Globus pallidus (tissue), 1 donor: Measurements from ENCODE around the gene EXT2.

Experiments
- DNase-seq: peaks from one replicate; pipeline ENCODE4 v3.0.0-alpha.2; 2015; ENCODE audit warnings: low spot score

Gene EXT2

DNA sequence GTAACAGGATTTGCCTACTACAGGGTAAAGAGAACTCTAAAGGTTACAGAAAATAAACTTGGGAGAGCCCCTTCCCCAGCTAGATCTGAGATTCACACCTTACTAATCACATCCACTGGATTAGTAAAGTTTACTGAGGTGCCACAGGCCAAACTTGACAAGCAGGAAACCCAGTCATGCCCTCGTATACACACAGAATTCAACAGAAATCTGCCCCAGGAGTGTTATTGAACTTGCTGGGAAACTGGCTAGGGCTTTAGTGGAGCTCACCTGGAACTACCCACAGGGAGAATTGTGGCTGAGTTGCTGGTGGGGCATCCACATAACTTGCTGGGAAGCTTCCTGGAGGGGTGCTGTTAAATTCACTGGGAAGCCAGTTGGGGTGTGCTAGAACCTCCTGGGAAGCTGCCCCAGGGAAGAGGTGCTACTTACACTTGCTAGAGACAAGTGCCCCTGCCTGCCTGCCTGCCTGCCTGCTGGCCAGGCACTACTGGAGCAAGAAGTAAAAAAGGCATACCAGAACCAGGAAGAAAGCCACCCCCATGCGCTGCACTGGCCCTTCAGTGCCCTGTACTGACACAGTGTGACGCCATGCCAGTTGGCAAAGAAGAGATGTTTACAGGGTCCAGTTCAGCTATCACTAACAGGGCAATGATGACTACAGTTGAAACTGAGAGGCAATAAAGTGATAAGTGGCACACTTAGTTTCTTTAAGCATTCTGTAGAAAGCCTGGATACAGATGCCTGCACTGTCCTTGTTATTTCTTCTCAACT, 108.0 kb downstream of the EXT2 start:
- DNase-seq: no peak

DNA sequence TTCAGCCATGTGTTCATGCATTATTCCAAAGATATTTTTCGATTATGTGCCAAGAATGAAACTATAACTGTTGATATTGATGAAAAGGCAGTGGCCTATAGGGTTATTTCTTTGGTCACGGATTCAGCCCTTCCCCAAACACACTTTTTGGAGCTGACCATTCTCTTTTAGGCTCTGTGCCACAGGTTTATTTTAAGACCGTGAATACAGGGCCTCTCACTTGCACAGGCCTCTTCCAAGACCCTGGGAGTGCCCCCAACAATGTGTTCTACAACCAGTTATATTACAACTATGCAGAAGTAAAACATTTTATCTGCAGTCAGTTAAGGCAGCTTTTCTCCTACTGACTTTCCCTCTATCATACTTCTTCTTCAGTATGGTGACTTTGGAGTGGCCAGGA, 109.9 kb downstream of the EXT2 start:
- DNase-seq: no peak

DNA sequence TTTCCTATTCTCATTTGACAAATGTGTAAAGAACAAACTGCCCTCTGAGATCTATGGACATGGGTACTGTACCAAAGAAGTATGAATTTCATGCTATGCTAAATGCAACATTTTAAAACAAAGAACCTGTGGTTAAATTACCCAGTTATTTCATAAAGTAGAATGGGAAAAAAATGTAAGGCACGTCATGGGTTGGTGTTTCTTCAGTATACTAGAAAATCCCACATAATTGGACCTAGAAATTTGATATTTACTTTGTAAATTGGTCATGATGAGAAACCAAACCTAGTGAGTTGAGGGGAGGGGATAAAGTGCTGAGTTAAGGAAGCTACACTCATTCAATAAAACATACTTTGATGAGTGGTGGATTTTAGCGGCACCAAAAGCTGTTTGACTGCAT, 110.4 kb downstream of the EXT2 start:
- DNase-seq: no peak

DNA sequence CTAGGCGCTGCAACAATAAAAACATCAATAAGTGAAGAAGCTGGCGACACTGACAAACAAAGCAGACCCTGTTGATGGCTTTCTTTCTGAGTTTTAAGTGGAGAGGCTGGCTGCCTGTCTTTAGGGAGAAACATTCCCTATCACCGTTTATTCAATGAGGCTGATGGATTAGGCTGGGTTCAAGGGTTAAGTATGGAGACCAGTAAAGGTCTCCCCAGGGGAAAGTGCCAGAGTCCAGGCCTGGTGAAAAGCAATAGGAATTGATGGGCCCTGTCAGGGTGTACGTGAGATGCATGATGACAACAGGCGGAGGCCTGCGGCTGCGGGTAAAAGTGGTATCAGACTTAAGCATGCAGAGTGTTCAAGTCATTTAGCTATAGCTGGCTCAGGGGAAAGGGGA, 111.8 kb downstream of the EXT2 start:
- DNase-seq: no peak

DNA sequence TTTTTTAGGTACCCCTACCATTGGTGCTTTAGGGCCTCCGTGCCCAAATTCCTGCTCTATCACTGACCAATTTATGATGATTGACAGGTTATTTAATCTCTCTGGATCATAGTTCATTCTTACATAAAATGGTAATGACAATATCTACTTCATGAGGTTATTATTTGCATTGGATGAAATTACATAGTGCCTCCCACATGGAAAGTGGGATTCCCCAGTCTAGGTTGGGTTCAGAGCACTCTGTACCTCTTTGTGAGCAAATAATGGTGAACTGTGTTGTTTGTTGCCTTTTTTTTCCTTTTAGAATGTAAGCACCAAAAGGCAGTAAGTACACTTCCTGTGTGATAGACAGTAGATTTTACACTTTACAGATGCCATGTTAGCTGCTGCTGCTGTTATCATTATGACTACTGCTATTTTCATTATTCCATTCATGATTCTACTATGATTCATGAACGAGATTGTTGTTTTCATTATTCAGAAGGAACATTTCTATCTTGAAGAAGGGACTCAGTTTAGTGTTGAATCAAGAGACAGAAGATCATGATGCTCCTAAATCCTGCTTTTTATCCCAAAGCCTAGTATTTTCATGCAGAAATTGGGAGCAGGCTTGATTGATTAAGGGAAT, 113.6 kb downstream of the EXT2 start:
- DNase-seq: no peak

DNA sequence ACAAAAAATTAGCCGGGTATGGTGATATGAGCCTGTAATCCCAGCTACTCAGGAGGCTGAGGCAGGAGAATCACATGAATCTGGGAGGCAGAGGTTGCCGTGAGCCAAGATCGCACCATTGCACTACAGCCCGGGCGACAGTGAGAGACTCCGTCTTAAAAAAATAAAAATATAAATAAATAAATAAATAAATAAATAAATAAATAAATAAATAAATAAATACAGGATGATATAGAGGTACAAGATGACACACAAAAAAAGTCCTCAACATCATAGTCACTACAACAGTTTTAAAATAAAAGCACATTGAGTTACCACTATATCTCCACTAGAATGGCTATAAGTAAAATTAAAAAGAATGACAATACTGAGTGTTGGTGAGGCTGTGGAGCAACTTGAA, 116.7 kb downstream of the EXT2 start:
- no peak for DNase-seq

DNA sequence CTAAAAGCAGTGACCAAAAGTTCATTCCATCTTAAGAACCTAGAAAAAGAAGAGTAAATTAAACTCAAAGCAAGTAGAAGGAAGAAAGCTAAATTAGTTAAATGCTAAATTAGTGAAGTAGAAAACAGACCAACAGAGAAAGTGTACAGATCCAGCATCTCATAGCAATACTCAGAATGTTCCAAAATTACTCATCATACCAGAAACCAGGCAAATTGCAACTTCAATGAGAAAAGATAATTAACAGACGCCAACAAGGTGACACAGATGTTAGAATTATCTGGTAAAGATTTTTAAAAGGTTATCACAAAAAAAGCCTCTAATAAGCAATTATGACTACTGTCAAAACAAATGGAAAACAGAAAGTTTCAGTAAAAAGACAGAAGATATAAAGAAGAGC, 117.7 kb downstream of the EXT2 start:
- no peak for DNase-seq

DNA sequence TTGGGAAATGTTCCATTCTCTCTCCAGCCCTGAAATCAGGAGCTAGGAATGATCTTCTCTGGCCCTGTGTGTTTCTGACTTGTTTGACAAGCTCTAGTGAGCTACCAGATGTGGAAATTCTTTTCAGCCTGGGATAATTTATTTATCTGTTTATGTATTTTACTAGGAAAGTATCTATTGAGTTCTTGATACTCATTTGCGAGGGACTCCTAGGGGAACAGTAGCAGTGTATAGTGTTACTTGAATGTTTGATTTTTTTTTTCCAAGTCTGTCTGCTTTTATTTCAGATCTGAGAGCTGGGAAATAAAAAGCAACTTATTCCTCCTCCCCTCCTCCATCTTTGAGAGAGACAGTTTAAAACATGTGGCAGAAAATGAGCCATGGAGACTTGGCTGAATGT, 122.0 kb downstream of the EXT2 start:
- DNase-seq: no peak

DNA sequence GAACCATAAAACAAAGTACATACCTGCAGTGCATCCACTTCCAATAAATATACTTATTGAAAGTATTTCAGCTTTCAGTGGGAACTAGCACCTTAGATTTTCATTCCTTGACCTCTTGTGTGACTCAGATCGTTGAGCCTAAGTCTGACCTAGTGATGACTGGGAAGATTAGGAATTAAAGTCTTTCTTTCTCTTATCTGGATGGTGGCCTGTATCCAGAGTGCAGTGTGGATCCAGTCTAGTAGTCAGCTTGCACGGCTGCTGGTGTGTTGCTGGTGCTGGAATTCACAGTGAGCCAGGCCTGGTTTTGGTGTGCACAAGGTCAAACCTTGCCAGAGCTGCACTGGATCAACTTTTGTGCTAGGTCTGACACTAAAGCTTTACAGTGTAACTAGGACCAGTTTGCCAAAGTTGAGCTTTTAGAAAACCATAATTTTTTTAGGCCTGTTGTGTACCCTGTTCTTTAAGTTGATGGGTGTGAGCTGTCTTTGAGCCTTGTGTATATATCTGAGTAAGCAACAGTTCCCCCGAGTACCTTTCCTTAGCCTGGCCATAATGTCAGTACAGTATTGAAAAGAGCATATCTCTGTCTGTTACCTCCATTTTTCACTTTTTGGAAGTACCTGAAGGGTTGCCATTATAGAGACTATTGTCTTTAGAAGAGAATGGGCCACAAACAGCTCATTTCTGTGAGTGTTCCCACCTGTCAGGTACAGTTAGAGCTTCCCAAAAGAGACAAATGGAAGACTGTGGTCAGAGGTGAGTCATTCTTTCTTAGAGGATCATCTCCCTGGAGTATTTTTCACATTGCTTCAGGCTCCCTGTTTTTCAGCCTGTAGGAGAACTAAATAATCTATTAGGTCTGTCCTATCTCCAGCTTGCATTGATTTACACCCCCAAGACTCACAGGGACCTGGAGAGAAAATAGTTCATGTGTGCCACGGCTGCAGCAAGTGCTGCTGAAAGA, 124.6 kb downstream of the EXT2 start:
- DNase-seq: no peak

DNA sequence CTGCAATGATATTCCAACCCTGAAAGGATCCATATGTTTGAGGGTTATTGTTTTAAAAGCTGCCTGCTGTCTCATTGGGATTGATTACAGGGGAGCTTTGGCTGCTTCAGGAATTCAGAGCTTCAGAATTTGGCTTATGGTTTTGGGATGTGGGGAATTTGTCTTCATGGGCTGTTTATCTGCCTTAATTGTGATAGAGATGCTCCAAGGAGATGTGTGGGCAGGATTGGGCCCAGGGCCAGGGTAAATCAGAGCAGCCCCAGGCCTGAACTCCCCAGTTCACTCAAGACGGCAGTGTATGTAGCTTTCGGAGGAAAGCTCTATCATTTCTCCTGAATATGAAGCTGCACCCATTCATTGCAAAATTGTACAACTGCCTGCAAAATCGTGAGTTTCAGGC, 126.0 kb downstream of the EXT2 start:
- no peak for DNase-seq

DNA sequence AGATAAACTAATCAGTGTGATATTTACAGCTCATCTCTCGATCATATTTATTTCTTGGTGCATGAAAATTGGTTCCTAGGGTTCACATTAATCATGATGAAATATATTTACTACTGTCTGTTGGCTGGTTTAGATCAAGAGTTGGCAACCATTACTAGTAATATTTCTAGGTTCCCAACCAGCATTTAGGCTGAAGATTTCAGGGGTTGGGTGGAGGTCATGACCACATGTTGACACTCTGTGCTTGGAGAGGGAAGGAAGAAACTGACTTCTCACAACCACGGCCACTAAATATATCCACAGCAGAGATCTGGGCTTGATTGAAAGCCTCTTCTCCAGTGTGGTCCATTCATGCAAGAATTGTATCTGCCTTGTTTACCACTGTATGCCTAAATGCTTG, 126.5 kb downstream of the EXT2 start:
- no peak for DNase-seq

DNA sequence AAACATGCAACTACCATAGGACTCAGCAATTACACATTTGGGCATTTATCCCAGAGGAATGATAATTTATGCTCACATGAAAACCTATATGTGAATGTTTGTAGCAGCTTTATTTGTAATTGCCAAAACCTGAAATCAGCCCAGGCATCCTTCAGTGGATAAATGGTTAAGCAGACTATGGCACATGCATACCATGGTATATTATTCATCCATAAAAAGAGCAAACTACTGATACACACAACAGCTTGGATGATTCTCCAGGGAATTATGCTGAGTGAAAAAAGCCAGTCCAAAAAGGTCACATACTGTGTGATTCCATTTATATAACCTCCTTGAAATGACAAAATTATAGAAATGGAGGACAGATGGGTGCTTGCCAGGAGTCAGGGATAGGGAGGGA, 127.8 kb downstream of the EXT2 start:
- no peak for DNase-seq

DNA sequence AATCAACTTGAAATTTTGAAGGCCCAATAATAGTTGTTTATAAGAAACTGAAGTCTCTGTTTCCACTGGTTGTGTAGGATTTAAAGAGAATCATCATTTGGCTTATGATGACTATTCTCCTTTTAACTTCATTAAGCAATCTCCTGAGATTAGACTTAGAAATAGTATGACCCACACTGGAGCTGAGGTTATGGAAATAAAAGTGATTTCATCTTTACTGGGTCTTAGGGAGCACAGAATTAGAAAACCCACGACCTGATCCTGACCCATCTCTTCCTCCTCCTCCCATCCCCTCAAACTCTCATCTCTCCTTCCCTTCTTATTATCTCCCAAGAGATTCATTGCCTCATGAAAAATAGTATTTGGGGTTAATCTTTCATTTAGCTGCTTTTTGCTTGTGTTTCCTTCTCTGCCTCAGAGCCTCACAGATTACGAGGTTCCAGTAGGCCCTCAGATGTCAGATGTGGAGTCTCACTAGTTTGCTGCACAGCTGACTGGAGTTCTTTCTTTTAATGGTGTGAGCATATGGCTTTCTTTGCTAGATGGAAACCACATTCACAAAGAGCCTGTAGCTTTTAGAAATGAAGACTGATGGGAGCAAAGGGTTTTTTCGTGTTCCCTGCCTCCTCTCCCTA, 129.5 kb downstream of the EXT2 start:
- no peak for DNase-seq

DNA sequence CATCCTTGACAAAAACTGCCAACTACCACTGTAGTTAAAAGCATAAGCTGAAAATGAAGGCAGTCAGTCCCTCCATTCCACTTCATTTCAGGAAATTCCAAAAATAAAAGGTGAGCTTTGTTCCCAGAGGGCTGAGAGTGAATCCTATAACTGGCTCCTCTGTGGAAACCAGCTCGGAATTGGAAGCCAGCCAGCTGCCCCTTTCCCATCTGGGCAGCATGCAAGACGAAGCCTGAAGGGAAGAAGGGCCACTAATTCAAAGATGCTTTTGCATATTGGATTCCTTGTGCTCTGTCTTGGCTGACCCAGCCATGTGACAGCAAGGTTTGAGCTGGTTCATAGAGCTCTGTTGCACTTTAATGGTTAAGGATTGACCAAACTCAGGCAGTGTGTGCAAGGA, 131.0 kb downstream of the EXT2 start:
- DNase-seq: no peak

DNA sequence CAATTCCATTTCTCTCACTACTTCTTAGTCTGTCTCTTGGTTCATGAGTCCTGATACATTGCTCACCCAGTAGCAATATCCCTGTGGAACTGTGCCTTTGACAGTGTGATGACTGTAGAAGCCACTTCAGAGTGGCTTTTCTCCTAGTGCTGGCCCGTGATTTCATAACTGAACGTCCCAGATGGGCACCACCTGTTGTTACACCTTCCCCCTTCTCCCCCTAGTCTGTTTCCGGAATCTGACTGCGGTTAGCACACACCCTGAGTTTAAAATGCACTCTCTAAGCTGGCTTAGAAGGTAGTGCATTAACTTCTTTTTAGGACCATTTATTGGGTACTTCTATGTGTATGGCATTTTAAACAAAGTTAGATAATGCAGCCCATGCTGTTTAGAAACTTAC, 131.5 kb downstream of the EXT2 start:
- DNase-seq: no peak

DNA sequence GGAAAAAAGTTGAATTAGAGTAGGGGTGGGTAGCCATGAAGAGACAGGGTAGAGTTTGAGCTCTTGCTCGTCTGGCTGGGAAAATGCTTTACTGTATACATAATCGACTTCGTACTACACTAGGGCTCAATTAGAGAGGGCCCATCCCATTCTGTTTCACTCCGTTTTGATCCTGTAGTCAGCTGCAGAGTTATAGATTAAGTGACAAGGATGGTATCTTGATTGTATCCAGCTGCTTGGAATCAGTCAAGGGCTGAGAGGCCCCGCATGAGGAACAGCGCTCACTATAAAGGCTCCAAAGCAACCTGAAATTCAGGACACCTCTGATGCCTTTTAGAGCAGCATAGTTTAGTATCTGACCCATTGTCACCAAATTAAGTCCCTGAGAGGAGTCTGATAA, 132.9 kb downstream of the EXT2 start:
- no peak for DNase-seq

DNA sequence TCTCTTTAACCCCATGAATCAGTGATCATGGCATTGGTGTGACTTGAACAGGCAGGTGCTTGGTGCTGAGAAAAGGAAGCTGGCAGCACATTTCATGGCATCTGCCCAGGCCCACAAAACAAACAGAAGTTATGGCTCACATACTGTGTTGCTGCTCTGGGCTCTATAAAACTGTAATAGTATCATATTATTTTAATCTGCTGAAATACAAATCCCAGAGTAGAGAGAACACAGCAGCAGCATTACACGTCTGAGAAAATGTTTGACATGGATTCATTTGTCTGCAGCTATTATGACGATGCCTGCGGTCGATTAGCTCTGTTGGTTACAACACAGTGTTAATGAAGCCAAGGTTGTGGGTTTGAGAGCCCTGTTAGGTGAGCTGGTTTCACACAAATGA, 133.6 kb downstream of the EXT2 start:
- DNase-seq: no peak

DNA sequence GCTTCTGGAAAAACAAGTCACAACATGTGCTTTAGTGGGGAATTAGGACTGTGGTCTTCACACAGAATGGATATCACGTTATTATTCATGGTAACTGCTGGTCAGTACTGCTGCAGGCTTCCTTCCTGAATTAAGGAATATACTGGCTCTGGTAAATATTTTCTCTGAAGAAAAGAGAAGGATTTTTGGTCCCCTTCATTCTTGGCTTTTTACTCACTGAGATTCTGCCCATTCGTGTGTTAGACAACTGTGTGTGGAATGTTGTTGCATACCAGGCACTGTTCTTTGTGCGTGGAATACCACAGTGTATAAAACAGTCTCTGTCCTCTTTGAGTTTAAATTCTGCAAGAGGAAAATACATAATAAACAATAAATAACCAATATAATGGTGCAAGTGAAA, 134.1 kb downstream of the EXT2 start:
- no peak for DNase-seq

DNA sequence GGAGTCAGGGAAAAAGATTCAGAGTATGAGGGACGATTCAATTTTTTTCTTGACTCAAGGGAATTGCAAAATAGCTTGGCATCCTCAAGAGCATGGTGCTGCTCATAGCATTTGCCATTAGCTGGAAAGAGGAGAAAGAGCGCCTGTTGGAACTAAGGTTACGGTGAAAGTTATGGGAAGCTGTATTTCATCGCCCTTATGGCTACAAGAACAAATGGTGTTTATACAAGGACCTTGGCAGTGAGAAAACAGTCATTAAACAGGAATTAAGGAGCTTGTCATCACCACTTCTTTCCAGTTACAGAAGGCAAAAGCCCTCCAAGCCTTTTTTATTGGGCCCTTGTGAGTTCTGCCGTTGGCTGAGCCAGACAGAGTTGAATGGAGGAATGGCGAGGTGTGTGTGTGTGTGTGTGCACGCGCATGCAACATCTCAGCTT, 140.3 kb downstream of the EXT2 start:
- no peak for DNase-seq

DNA sequence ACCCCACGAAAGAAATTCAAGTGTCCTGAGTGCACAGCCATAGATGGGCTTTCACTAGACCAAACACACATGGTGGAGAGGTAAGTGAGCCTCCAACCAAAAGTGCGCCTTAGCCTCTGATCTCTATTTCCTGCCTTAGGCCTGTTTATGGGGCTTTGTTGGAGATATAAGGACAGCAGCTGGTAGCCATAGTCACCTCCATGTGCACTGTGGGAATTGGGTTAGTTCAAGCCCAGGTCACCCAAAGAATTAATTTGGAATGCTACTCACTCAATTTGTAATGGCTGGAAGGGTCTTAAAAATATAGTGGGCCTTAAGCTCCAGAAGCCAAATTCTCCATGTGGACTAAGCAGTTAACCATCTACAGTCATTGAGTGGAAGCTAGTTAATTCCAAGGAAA, 140.8 kb downstream of the EXT2 start:
- no peak for DNase-seq

DNA sequence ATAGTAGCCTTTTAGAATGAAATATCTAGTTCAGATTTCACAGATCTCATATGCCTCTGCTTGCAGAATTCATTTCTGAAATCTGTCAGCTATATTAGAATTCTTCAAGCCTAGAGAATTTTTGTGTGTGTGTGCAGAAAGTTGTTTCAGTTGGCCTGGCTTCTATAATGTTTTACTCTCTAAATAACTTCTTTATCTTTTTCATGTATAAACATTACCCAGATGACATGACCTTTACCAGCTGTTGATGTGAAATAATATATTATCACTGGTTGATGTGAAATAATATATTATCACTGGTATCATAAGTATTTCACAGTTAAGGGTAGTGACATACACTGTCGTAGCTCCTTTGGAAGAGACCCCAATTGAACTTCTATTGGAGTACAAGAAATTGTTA, 141.7 kb downstream of the EXT2 start:
- DNase-seq: no peak

DNA sequence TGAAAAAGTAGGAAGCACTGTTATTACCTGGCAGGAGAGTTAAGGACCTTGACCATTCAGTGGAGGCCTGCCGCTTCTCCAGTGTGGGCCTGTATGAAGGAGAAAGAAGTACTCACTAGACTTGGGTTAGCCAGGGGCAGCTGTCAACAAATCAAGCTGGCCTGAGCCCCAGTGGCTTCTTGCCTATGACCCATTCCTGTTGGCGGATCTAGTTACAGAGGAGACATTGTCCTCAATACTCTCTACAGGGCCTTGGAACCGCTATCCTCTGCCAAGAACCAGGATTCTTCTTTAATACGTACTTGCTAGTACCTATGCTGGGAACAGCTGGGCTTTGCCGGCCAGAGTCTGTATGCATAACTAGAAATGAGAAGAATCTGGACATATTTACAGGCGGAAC, 146.4 kb downstream of the EXT2 start:
- DNase-seq: peak; percentile 49
